Keratinocyte (primary cell): ENCODE results near the gene TMEM266.

ENCODE experiments used
- CTCF ChIP-seq, 3 experiments: IDR thresholded peaks in 1 of 3; conservative IDR thresholded peaks in 1 of 3; optimal IDR thresholded peaks in 1 of 3; 2 replicates in 2 of 3; 3 replicates in 1 of 3; pipeline versions ENCODE3 to v1.5.1; 2011; ENCODE audit warnings: low read length in 3 of 3, mild to moderate bottlenecking in 3 of 3, moderate library complexity in 2 of 3, control low read depth in 1 of 3, inconsistent platforms in 1 of 3; ENCODE audit not compliant: insufficient read depth in 2 of 3; ENCODE audit errors: extremely low read depth in 1 of 3
- EZH2 ChIP-seq: IDR thresholded peaks from one replicate; pipeline ENCODE4 v1.6.1; 2012; ENCODE audit warnings: inconsistent platforms, mild to moderate bottlenecking, low read length, moderate library complexity

- TF ChIP-seq CTCF (optimal IDR thresholded peaks at IDR 0.05 in 1 of 3, IDR thresholded peaks at IDR 0.05 in 1 of 3, conservative IDR thresholded peaks at IDR 0.05 in 1 of 3; ENCODE audit: extremely low read depth in 1 of 3, insufficient read depth in 2 of 3, low read length in 3 of 3) (no peak), EZH2 (no peak)
Measured at GRCh38 chr15:76061700-76062099, 1.9 kb downstream of the TMEM266 start.
